NCI-H1105 treated with DMSO at 0.1 percent for 48 hours (cell line): ENCODE results near the gene MPPED1.

ENCODE experiments used
- DNase-seq: peaks from one replicate; lab custom pipeline; 2025; lab: John Stamatoyannopoulos, UW

Gene MPPED1, protein sequence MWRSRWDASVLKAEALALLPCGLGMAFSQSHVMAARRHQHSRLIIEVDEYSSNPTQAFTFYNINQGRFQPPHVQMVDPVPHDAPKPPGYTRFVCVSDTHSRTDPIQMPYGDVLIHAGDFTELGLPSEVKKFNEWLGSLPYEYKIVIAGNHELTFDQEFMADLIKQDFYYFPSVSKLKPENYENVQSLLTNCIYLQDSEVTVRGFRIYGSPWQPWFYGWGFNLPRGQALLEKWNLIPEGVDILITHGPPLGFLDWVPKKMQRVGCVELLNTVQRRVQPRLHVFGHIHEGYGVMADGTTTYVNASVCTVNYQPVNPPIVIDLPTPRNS

GRCh38 chr22:43411869-43412807, at the start of gene MPPED1:
Gene MPPED1, plus strand, starts transcription at chr22:43412014. Its CDS starts 12,972 bp downstream, at chr22:43424986.
- DNase-seq: no peak

GRCh38 chr22:43363315-43364168, 48.3 kb upstream of the MPPED1 start:
- DNase-seq: no peak

DNA sequence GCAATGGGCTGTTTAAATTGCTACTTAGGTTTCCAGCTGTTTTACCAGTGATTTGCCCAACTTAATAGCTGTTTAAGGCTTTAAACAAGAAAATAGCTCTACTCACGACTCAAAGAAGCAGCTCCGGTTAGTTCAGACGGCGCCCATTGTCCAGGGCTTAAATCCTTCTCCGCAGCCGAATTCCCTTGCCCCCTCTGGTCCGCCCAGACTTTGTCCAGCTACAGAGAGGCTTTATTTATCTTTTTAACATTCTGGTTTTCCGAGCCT, 47.7 kb upstream of the MPPED1 start:
- DNase-seq: no peak

GRCh38 chr22:43365715-43366440, 45.9 kb upstream of the MPPED1 start:
- no peak for DNase-seq

- DNase-seq: no peak
Measured at GRCh38 chr22:43370036-43370435, 41.8 kb upstream of the MPPED1 start.

- DNase-seq: no peak
Measured at GRCh38 chr22:43375951-43376455, 35.8 kb upstream of the MPPED1 start.

DNA sequence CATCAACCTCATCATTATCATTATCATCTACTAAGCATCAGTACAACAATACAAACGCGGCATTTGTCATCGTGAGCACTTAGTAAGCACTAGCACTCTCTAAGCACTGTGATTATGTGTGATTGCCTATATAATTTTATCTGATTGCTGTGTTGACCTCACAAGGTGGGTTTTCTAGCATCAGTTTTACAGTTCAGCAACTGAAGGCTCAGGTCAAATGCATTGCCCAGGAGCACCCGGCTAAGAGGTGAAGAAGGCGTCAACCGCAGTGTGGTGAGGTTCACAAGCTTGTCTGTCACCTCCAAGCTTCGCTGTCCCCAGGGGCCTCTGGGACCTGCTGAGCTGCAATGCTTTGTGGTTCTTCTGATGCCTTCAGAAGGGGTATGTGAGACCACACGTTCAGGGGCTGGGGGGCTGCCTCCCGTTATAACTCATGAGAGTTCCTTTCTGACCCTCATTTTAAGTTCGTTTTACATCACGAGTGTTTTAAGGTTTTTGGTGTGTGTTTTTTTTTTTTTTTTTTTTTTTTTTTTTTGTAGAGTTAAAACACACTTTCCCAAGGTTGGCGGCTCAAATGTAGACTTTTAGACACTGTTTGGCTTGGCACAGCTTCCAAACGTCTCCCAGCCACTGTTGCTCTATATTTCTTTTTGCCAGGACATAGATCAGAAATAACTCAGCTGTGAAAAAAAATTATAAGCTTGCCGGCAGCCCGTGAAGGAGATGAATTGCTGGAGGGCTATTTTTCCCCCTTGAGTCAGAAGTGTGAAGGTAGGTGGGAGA, 34.9 kb upstream of the MPPED1 start:
- DNase-seq: no peak

DNA sequence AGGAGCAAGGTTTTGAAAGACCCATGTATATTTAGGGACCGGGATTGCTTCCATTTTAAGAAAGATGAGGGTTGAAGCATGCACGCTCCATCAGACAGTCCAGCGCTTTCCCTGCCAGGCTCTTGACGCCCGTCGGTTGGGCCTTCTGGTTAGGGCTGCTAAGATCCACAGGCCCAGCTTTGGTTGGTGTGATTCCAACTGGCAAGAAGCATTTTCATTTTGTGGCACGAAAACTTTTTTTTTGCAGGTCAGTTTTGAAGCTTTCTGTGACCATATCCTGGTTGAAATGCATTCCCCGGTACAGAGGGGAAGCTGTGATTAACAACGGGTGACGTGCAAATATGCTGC, 34.3 kb upstream of the MPPED1 start:
- no peak for DNase-seq

GRCh38 chr22:43377896-43378704, 33.7 kb upstream of the MPPED1 start:
- DNase-seq: peak; percentile 31

- DNase-seq: no peak
Measured at GRCh38 chr22:43381693-43382092, 30.1 kb upstream of the MPPED1 start.

- no peak for DNase-seq
Measured at GRCh38 chr22:43384863-43385262, 27.0 kb upstream of the MPPED1 start.

GRCh38 chr22:43385770-43386641, 25.8 kb upstream of the MPPED1 start:
- peak; percentile 64 for DNase-seq

DNA sequence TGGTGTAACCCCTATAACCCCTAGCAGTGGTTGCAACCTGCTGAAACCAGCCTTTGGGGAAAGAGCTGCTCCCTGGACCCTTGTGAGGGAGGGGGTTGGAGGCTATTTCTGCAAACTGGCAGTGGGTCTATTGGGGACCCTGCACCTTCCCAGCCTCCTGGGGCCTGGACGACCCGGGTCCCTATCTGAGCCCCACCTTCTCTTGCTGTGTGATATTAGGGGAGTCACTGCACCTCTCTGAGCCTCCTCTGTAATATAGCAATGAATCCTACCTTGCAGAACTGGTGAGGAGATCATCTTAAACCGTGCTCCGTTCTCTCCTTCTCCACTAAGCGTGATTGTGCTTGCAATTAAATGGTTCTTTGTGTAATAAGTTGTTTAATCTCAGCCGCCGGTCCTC, 24.0 kb upstream of the MPPED1 start:
- no peak for DNase-seq

- DNase-seq: peak; percentile 57
Measured at GRCh38 chr22:43388420-43388851, 23.4 kb upstream of the MPPED1 start.

- no peak for DNase-seq
Measured at GRCh38 chr22:43389227-43389836, 22.5 kb upstream of the MPPED1 start.

- DNase-seq: no peak
Measured at GRCh38 chr22:43390166-43390565, 21.6 kb upstream of the MPPED1 start.

- no peak for DNase-seq
Measured at GRCh38 chr22:43390872-43391271, 20.9 kb upstream of the MPPED1 start.

DNA sequence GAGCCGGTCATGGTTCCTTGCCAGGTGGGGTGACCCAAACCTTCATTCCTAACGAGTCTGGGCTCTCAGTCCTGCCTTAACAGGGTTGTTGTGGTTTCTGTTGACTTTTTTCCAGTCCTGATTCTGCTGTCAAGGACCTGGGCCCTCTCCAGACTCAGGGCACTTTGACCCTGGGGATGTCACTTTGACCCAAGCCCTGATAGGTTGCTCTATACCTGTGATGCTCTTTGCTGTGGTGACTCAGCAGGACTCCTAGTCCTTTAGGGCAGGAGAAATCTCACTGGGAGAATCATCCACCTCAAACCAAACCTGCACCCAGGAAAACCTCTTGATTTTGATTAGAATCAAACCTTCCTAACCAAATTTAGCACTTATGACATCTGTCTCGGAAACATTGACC, 20.5 kb upstream of the MPPED1 start:
- no peak for DNase-seq
